GM19240 (cell line): ENCODE results near the gene OMP.

Experiments
- DNase-seq: peaks from one replicate; pipeline ENCODE4 v3.0.0; 2011; ENCODE audit warnings: low spot score; ENCODE audit not compliant: insufficient read length

Gene OMP

GRCh38 chr11:77121876-77122575, 19.4 kb downstream of the OMP start:
- DNase-seq = no peak

- no peak for DNase-seq
Observed at GRCh38 chr11:77122576-77123212, 20.1 kb downstream of the OMP start.

DNA sequence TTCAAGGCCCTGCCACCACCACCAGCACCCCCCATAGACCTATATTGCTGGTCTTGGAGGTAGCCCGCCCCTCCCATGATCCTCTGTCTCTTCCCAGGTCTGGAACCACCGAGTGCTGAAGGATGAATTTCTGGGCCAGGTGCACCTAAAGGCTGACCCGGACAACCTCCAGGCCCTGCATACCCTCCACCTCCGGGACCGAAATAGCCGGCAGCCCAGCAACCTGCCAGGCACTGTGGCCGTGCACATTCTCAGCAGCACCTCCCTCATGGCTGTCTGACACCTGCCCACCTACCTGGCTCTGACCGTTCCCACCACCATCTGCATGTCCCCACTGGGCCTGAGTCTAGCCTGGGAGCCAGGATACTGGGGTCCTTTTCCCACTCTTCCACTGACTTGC, 21.0 kb downstream of the OMP start:
- no peak for DNase-seq

DNA sequence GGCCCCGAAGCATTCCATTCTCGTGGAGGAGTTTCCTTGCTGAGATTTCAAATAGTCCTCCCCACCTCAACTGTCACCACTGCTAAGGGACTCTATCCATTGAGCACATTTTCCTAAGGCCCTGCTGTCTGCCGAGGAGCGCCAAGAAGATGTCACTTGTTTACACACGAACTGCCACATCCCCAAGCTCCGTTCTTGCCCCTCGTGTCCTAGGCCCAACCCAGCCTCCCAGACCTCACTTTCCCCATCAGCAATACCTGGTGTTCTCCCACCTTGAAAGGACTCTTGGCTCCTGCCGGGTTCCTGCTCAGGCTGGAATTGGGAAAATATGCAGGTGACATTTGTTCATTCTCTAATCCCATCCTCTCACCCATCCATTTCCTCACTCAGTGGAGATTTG, 21.4 kb downstream of the OMP start:
- no peak for DNase-seq

GRCh38 chr11:77124488-77124887, 21.8 kb downstream of the OMP start:
- DNase-seq = no peak

GRCh38 chr11:77125191-77125590, 22.6 kb downstream of the OMP start:
- DNase-seq = no peak

DNA sequence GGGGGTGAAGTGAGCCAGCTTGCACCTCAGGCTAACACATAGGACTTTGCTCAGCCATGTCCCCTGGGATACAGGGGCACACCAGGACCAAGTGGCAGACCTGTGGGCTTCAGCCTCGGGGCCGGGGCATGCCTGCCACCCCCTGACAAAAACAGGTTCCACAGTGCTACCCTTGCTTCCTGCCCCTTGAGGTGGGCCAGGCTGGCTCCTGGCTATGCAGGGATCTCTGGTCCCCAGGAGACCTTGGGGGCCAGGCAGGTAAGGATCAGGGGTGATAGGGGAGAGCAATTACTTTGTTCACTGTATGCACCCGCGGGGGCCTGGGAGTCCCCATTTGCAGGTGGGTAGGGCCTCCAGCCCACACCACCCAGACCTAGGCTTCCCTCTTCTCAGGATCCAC, 23.1 kb downstream of the OMP start:
- DNase-seq = no peak

- DNase-seq = no peak
Observed at GRCh38 chr11:77126156-77126775, 23.6 kb downstream of the OMP start.

GRCh38 chr11:77126861-77127234, 24.2 kb downstream of the OMP start:
- DNase-seq = no peak

- DNase-seq = peak; percentile 65
Observed at GRCh38 chr11:77127235-77127911, 24.7 kb downstream of the OMP start.

GRCh38 chr11:77127920-77128691, 25.5 kb downstream of the OMP start, which contains the start of gene MYO7A:
Gene MYO7A, plus strand, starts transcription at chr11:77128246. Its CDS starts 2,389 bp downstream, at chr11:77130635.
- no peak for DNase-seq

DNA sequence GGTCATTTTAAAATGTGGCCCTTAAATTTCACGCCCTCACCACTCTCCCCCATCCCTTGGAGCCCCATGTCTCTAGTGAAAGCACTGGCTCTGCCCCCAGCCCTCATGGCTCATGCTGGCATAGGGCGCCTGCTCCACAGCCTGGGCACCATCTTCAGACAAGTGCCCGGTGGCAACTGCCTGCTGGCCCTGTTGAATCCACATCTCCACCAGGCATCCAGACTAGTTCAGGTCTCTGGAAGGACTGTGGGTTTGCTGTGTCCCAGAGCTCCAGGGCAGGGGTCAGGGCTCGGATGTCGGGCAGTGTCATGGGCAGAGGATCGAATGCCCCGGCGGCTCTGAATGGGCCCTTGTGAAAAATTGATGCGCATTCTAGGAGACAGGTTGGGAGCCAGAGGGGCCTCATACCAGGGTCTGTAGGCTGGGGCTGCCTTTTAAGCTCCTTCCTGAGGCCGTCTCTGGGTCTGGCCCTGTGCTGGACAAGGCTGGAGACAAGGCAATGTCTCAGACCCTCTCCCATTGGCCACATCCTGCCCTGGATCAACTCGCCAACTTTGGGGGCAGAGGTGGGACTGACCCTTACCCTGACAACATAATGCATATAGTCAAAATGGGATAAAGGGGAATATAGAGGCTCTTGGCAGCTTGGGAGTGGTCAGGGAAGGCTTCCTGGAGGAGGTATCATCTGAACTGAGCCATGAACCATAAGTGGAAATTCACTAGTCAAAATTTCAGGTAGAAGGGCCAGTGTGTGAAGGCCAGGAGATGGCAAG, 26.6 kb downstream of the OMP start:
- no peak for DNase-seq

- DNase-seq = no peak
Observed at GRCh38 chr11:77129842-77130756, 27.5 kb downstream of the OMP start.

- no peak for DNase-seq
Observed at GRCh38 chr11:77130763-77131513, 28.3 kb downstream of the OMP start.

GRCh38 chr11:77131560-77131959, 28.9 kb downstream of the OMP start:
- no peak for DNase-seq

DNA sequence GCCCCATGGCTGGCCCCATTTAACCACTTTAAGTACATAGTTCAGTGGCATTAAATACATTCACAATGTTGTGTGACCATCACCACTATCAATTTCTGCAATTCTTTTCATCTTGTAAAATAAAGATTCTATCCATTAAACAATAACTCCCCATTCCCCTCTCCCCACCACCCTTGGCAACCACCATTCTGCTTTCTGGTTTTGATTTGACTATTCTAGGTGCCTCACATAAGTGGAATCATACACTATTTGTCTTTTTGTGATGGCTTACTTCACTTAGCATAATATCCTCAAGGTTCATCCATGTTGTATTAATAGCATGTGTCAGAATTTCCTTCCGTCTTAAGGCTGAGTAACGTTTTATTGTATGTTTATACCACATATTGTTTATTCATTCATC, 32.4 kb downstream of the OMP start:
- no peak for DNase-seq

GRCh38 chr11:77136074-77136473, 33.4 kb downstream of the OMP start:
- DNase-seq = no peak

DNA sequence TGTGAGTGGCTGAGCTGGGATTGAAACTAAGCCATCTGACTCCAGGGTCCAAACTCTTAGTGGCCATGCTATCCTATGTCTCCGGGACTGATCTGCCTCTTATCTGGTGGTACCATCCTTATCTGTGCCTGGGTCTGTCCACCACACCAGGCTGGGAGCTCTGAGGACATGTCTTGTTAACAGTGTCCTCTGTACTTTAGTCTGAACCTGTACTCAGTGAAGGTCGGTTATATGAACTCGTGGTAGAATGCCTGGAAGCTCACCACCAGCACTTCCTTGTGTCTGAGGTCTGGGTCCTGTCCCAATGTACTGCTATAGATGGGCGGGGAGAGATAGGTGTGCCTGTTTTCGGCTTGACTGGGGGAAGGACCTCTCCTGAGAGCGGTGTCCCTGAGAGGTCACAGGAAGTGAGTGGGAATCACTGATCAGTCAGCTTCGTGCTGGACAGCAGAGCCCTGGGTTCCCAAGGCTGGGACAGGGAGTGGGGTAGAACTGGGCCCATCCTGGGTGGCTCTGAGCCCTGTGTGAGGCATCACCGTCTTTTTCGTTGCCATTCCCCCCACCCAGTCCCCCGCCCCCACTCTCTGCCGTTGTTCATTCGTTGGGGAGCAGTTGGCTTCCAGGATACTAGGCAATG, 34.3 kb downstream of the OMP start:
- no peak for DNase-seq
